Lung (tissue), 12 donors: ENCODE measurements around the gene DLEC1. TPM values are rescaled to one million over a fixed set of nuclear protein-coding genes. Genes with fewer than 3 reads are reported as not detected.

Experiments used
- ATAC-seq: fragments of 200-7000 bp; cut with Tn5 transposase; one replicate; pipeline ENCODE4 v1.9.1; 2020; ENCODE audit warnings: moderate number of reproducible peaks; ENCODE audit not compliant: insufficient read depth, low FRiP score
- DNase-seq, 3 donors: peaks; one replicate each; pipeline ENCODE4 v3.0.0-alpha.2; 2013 to 2017
- H3K27ac ChIP-seq, 2 donors: one replicate each; pipeline ENCODE4 v1.5.1; 2013; ENCODE audit warnings: mild to moderate bottlenecking in 2 of 2, moderate library complexity in 2 of 2, control low read depth in 1 of 2, inconsistent platforms in 1 of 2, low read depth in 1 of 2, low read length in 1 of 2
- H3K27me3 ChIP-seq, 3 donors: one replicate each; pipeline ENCODE4 v1.5.1; 2013; ENCODE audit warnings: low read length in 2 of 3; ENCODE audit not compliant: control insufficient read depth in 3 of 3, insufficient read depth in 3 of 3
- H3K36me3 ChIP-seq, 4 donors: one replicate each; pipeline ENCODE4 v1.5.1; 2013; ENCODE audit warnings: low read length in 4 of 4, mild to moderate bottlenecking in 1 of 4, moderate library complexity in 1 of 4; ENCODE audit not compliant: control insufficient read depth in 4 of 4, insufficient read depth in 4 of 4
- H3K4me1 ChIP-seq, 5 donors: one replicate each; pipeline ENCODE4 v1.5.1; 2013; ENCODE audit warnings: low read length in 5 of 5, mild to moderate bottlenecking in 2 of 5, moderate library complexity in 1 of 5; ENCODE audit not compliant: control insufficient read depth in 5 of 5, insufficient read depth in 5 of 5
- H3K4me3 ChIP-seq: one replicate; pipeline ENCODE4 v1.5.1; 2013; ENCODE audit warnings: mild to moderate bottlenecking, control low read depth, moderate library complexity
- H3K9ac ChIP-seq, 2 donors: one replicate each; pipeline ENCODE4 v1.5.1; 2013; ENCODE audit warnings: low read length in 2 of 2, control low read depth in 1 of 2; ENCODE audit not compliant: insufficient read depth in 1 of 2
- H3K9me3 ChIP-seq, 4 donors: one replicate each; pipeline ENCODE4 v1.5.1; 2013; ENCODE audit warnings: low read length in 3 of 4, mild to moderate bottlenecking in 1 of 4, moderate library complexity in 1 of 4; ENCODE audit not compliant: control insufficient read depth in 4 of 4, insufficient read depth in 3 of 4
- CTCF ChIP-seq: IDR thresholded peaks from 2 replicates; pipeline ENCODE4 v1.5.1; 2012; ENCODE audit warnings: mild to moderate bottlenecking; ENCODE audit errors: control extremely low read depth, extremely low read depth
- WGBS, 2 donors: extraction: QIAGEN DNeasy Blood & Tissue Kit; methylation state at CpG; one replicate each; pipeline ENCODE4 v1.1.7; 2013; 5-methylcytosine and 5-hydroxymethylcytosine counted together
- polyA plus RNA-seq, 2 donors: library from polyadenylated mRNA; stranded (reverse); fragments of 200-250 nt; gene quantifications; one replicate each; pipeline ENCODE4 v1.2.1, GENCODE V29; 2013
- total RNA-seq, 2 donors: library from RNA; depleted of rRNA in 1 of 2; stranded (reverse); fragments of >200 nt in 1 of 2; gene quantifications; one replicate each; pipeline ENCODE4 v1.2.1, GENCODE V29; 2014 to 2021
- donor health status: control.
- donor health status: control.
- donor health status: Bipolar disorder and iron deficiency.
- donor health status: healthy.
- donor health status: DM: yes; HTN: yes; CAD: no.

Gene DLEC1
- total and polyA plus RNA-seq, 4 donors, result 4.2 to 28.8 (median 8.0) TPM

- peaks cover 0 to 37% (median 15%) of the 10 kb centered on the region in 5 donors for H3K4me1 ChIP-seq
Measured at GRCh38 chr3:38136777-38137614, 98.0 kb downstream of the DLEC1 start, which contains the start of gene ACAA1. Gene ACAA1 (minus strand): TSS chr3:38137127. CDS start chr3:38137035, 92 bp downstream.

DNA sequence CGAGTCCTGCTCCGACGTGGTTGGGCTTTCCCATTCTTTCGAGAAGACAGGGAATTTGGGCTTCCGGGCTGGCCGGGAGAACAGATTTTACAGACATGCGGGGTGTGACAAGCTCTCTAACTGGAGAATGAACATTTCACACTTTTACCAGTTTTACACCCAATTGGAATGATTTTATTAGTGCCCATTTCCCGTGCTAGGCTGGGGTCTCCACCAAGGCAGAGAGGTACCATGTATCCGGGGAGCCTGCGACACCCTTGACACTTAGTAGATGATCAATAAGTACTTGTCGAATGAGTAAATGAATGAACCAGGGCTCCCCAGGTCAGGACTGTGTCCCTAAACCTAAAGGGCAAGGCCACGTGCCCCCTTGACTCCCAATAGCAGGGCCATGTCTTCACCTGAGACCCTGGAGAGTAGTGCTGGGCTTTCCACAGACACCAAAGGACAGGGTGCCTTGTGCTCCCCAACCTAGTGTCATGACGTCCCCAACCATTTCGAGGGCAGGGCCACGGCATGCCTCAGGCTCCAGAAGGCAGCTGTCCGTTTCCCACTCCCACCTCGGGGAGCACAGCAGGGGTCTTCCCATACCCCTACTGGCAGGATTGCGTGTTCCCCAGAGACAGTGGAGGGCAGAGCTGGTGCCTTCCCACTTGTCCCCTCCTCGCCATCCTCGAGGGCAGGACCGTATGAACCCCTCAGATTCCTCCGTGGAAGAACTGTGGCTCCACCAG is 98.8 kb downstream of the DLEC1 start:
- ATAC-seq (no peak), DNase-seq (no peak)
- H3K4me3 ChIP-seq, result peak overlapping the region; percentile 84
- peaks cover 0 to 37% (median 15%) of the 10 kb centered on the region in 5 donors for H3K4me1 ChIP-seq
- H3K27me3 ChIP-seq, result no peaks in the 10 kb centered on the region
- H3K36me3 ChIP-seq, result peaks cover 0 to 27% (median 20%) of the 10 kb centered on the region in 4 donors
- WGBS, 2 donors, result 14 to 18% methylated on average over 22 of the region's 22 CpGs
- TF ChIP-seq CTCF, result no peak
- H3K9me3 ChIP-seq, result no peaks in the 10 kb centered on the region
- H3K27ac ChIP-seq, result peak overlapping the region; percentile 92 to 97
- peak overlapping the region; percentile 44 to 57 for H3K9ac ChIP-seq

More at GRCh38 chr3:38136777-38137614, 98.0 kb downstream of the DLEC1 start, which contains the start of gene ACAA1:
- H3K9me3 ChIP-seq, result no peaks in the 10 kb centered on the region
- WGBS, 2 donors, result 0 to 1% methylated on average over 63 to 66 of the region's 66 CpGs
- H3K9ac ChIP-seq, result peak within 1 kb of the TSS; percentile 66 to 72
- peak; percentile 99 to 100 (median 99) for DNase-seq
- H3K36me3 ChIP-seq, result peaks cover 0 to 29% (median 20%) of the 10 kb centered on the region in 4 donors
- H3K27ac ChIP-seq, result peak within 1 kb of the TSS; percentile 92 to 97
- no peak for TF ChIP-seq CTCF
- peak; percentile 96 for ATAC-seq
- no peaks in the 10 kb centered on the region for H3K27me3 ChIP-seq
- peak within 1 kb of the TSS; percentile 96 for H3K4me3 ChIP-seq

GRCh38 chr3:38138349-38139190 is 99.6 kb downstream of the DLEC1 start, which contains the start of gene MYD88:
Gene MYD88 (plus strand): TSS chr3:38138661. CDS start chr3:38138701, 40 bp downstream.
- H3K9ac ChIP-seq, result peak within 1 kb of the TSS; percentile 79 to 88
- no peak for TF ChIP-seq CTCF
- peak; percentile 73 to 80 (median 77) for DNase-seq
- peak within 1 kb of the TSS; percentile 84 for H3K4me3 ChIP-seq
- WGBS, 2 donors, result 0 to 1% methylated on average over 61 to 65 of the region's 65 CpGs
- peaks cover 0 to 36% (median 15%) of the 10 kb centered on the region in 5 donors for H3K4me1 ChIP-seq
- H3K27me3 ChIP-seq, result no peaks in the 10 kb centered on the region
- no peaks in the 10 kb centered on the region for H3K9me3 ChIP-seq
- peaks cover 0 to 27% (median 17%) of the 10 kb centered on the region in 4 donors for H3K36me3 ChIP-seq
- peak; percentile 48 for ATAC-seq
- peak within 1 kb of the TSS; percentile 92 to 97 for H3K27ac ChIP-seq
